Measurements from ENCODE around the gene RAB17.

Gene RAB17

DNA sequence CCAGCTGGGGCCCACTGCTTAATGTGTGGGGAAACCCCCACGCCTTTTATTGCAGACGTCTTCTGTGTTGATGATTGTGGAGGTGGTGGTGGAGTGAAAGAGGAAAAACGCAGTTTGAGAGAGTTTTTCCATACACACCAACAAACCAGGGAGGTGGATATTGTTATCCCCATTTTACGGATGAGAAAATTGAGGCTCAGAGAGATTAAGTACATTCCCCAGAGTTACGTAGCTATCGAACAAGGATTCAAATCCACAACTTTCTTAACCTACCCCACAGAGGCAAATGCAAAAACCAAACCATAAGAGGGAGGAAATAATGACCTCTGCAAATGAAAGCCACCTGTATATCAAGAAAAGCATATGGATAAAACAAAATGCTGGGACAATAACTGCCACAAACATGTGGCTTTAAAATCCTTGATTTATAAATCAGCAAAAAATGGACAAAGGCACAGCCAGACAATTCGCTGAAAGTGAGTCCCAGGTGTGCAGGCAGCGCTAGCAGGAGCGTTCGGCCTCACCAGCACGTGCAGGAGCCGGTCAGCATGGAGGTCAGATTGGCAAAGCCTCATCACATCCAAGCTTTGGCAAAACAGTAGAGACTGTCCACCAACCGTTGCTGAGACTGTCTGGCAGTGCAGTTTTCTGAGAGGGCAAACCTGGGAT, 12.6 kb upstream of the RAB17 start:
- TF ChIP-seq, protein P1, sequence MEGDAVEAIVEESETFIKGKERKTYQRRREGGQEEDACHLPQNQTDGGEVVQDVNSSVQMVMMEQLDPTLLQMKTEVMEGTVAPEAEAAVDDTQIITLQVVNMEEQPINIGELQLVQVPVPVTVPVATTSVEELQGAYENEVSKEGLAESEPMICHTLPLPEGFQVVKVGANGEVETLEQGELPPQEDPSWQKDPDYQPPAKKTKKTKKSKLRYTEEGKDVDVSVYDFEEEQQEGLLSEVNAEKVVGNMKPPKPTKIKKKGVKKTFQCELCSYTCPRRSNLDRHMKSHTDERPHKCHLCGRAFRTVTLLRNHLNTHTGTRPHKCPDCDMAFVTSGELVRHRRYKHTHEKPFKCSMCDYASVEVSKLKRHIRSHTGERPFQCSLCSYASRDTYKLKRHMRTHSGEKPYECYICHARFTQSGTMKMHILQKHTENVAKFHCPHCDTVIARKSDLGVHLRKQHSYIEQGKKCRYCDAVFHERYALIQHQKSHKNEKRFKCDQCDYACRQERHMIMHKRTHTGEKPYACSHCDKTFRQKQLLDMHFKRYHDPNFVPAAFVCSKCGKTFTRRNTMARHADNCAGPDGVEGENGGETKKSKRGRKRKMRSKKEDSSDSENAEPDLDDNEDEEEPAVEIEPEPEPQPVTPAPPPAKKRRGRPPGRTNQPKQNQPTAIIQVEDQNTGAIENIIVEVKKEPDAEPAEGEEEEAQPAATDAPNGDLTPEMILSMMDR (IDR thresholded peaks at IDR 0.05; ENCODE audit: extremely low read depth, missing control alignments), result no peak
- no peak for DNase-seq (ENCODE audit: low spot score)

DNA sequence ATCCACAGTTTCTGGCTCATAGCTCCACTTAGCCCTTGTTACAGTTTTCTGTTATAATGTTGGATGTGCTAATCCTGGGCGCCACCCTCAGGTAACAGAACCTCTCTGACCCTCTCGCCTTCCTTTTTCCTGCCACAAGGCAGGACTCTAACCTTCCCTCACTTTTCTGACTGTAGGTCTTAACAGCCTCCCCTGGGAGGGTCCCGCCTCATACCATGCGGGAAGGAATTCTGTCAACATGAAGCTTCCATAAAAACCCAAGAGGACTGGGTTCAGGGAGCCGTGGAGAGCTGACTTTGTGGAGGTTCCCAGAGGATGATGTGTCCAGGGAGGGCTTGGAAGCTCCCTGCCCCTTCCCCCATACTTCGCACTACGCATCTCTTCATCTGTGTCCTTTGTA, 11.9 kb upstream of the RAB17 start:
- TF ChIP-seq, protein P1 (IDR thresholded peaks at IDR 0.05; ENCODE audit: extremely low read depth, missing control alignments), result no peak
- DNase-seq (ENCODE audit: low spot score), result no peak

DNA sequence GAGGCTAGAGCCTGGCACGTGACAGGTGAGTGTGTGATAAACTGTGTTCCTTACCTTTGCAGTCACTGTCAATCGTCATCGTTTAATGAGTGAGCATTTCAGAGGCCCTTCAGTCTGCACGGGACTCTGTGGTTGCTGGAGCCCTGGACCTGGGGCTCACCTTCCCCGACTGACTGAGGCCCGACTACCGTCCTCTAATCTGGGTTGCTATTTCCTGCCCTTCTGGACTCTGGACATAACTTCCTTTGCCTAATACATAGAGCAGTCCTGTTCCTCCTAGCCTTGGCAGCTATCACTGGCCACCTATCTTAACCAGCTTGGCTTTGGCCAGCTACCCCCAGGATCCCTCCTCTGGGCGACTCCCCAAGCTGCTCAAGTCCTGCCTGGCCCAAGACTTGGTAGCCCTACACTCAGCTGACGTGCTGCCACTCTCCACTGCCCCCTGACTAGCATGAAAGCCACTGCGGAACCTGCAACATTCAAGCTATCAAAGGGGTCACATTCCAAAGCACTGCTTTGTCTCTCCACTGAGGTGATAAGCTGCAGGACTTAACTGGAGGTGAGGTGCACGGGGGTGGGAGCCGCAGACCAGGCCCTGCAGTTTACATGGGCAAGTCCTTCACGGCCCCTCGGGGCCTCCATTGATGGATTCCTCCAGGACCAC, 11.1 kb upstream of the RAB17 start:
- TF ChIP-seq, protein P1 (IDR thresholded peaks at IDR 0.05; ENCODE audit: extremely low read depth, missing control alignments), result no peak
- no peak for DNase-seq (ENCODE audit: low spot score)

DNA sequence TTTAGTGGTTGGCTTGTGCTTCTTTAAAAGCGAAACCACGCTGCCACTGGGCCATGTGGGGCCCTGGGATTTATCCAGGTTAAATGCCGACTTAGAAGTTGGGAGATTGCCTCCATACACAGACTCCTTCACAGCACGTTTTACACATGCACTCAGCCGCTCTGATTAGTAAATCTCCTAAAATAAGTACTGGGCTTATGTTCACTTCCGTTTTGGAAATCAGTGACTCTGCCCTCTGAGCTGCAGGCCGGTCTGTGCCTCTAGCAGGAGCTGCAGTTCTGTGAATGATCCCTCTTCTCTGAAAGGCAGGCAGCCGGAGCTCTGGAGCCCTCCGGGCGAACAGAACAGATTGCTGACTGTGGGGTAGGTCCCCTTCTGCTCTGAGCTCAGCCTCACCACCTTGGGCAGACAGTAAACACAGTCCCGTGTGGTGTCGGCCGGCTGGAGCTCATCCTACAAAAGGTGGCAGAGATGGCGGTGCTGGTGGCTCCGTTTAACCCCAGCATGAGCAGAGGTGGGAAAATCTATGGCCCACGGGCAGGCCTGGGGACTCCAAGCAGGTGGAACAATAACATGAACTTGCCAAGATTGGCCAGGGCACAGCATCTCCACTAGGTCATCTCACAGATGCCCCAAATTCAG, 9.8 kb upstream of the RAB17 start:
- no peak for DNase-seq (ENCODE audit: low spot score)
- TF ChIP-seq, protein P1 (IDR thresholded peaks at IDR 0.05; ENCODE audit: extremely low read depth, missing control alignments), result no peak

DNA sequence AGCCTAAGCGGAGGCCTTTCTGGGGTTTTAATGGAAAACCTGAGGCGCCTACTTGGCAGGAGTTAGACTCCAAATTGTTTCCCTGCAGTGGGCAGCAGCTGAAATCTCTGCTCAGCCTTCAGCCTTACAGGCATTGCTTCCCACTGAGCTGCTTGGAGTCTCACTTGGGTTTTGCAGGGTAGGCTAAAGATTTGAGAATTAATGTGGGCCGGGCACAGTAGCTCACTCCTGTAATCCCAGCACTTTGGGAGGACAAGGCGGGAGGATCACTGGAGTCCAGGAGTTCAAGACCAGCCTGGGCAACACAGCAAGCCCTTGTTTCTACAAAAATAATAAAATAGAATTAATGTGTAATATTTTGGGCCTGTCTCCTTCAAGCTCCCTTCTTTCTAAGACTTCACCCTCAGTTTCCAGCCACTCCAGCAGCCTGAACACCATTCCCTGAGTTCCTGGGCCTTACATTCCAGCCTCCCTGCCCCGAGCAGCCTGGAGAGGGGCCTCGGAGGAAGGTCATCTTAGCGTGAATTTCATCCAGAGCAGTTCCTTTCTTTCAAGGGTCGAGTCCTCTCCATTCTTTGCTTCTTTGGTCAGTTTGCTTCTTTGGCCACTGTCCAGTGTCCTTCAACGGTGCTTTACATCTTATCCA, 9.1 kb upstream of the RAB17 start:
- no peak for DNase-seq (ENCODE audit: low spot score)
- TF ChIP-seq, protein P1 (IDR thresholded peaks at IDR 0.05; ENCODE audit: extremely low read depth, missing control alignments), result no peak

DNA sequence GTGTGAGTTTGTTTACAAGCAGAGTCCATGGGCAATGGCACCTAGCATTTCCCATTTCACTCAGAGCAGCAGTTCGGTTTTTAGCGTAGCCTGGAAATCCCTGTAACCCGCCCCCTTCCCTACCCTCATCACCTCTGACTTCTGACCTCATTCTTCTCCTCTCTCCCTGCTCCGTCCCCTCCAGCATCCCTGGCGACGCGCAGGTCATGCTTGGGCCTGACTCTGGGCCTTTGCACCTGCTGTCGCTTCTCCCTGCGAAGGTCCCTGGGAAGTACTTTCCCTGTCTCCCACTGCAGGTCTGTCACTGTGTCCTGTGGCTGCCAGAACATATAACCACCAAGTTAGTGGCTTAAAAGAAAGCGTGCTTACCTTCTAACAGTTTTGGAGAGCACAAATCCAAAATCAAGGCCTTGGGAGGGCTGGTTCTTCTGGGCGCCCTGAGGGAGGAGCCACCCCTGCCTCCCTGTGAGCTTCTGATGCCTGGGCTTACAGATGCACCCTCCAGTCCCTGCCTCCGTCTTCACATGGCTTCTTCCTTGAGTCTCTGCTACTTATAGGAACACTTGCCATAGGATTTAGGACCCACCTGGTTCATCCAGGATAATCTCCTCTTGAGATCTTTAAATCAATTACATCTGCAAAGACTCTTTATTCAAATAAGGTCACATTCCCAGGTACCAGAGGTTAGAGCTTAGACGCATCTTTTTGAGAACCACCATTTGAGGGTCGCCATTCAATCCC, 8.1 kb upstream of the RAB17 start:
- no peak for DNase-seq (ENCODE audit: low spot score)
- TF ChIP-seq, protein P1 (IDR thresholded peaks at IDR 0.05; ENCODE audit: extremely low read depth, missing control alignments), result no peak
